Measurements from ENCODE around the gene ATP8B2. TPM values are rescaled to one million over a fixed set of nuclear protein-coding genes. Genes with fewer than 3 reads are reported as not detected.

The ATP8B2 gene
- total RNA-seq, 1 donor from 2014 or later = 77.0 TPM

DNA sequence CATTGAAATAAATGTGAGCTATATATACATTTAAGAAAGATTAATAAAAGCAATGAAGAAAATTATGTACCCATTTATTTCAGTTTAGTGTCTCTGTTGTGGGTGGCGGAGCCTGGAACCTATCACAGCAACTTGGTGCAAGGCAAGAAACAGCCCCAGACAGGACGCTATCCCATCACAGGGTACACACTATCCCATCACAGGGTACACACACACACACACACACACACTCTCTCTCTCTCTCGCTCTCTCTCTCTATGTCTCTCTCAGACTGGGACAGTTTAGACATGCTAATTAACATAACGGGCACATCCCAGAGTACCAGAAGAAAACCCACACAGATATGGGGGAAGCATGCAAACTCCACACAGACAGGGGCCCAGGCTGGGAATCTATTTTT lies 73.4 kb downstream of the ATP8B2 start:
- no peak for DNase-seq (ENCODE audit: low read depth, low spot score)

DNA sequence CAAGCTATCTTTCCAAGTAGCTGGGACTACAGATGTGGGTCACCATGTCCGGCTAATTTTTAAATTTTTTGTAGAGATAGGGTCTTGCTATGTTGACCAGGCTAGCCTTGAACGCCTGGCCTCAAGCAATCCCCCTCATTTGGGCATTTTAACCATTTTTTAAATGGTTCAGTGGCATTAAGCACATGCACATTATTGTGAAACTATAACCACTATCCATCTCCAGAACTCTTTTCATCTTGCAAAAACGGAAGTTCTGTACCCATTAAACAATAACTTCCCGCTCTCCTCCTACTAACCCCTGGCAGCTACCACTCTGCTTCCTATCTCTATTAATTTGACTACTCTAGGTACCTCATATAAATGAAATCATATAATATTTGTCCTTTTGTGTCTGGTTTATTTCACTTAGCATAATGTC lies 75.1 kb downstream of the ATP8B2 start:
- DNase-seq (ENCODE audit: low read depth, low spot score) = peak; percentile 35

Other genes with a start within 250 kb of the ATP8B2 start
- 0.07 and 0.11 TPM in 2 replicates for gene NUP210L, start 170.5 kb upstream of the ATP8B2 start, total RNA-seq
- gene TPM3, start 133.4 kb upstream of the ATP8B2 start, total RNA-seq = 575 and 1,000 TPM in 2 replicates
- not detected in 2 replicates for gene CFAP141, start 119.2 kb upstream of the ATP8B2 start, total RNA-seq
- 62.6 and 73.6 TPM in 2 replicates for gene UBAP2L, start 104.6 kb upstream of the ATP8B2 start, total RNA-seq
- gene HAX1, start 52.9 kb upstream of the ATP8B2 start, total RNA-seq = 118 and 122 TPM in 2 replicates
- gene AQP10, start 4.4 kb upstream of the ATP8B2 start, total RNA-seq = 0.07 and 0.13 TPM in 2 replicates
- gene IL6R, start 79.8 kb downstream of the ATP8B2 start, total RNA-seq = 5.7 and 10.8 TPM in 2 replicates
- gene TDRD10, start 176.7 kb downstream of the ATP8B2 start, total RNA-seq = 1.7 and 3.8 TPM in 2 replicates
- gene SHE, start 176.9 kb downstream of the ATP8B2 start, total RNA-seq = 60.6 and 84.6 TPM in 2 replicates
- gene UBE2Q1, start 233.1 kb downstream of the ATP8B2 start, total RNA-seq = 34.9 and 39.6 TPM in 2 replicates
- under 0.01 TPM in 1 of 2 replicates, not detected in the other for gene CHRNB2, start 242.3 kb downstream of the ATP8B2 start, total RNA-seq

Measured in pulmonary artery endothelial cell (primary cell).